Embryonic facial prominence (tissue), 1 donor: Measurements from ENCODE around the gene CPA4.
"Not testable (repeated sequence)": the region's sequence is repeated elsewhere in the genome, so short reads cannot be mapped to it uniquely, and the experiment has no call there.

Experiments
- DNase-seq: peaks from one replicate; pipeline ENCODE4 v3.0.0-alpha.2; 2016; ENCODE audit errors: extremely low spot score

Gene CPA4

GRCh38 chr7:130301501-130302020 is 8.6 kb downstream of the CPA4 start:
- DNase-seq = no peak

DNA sequence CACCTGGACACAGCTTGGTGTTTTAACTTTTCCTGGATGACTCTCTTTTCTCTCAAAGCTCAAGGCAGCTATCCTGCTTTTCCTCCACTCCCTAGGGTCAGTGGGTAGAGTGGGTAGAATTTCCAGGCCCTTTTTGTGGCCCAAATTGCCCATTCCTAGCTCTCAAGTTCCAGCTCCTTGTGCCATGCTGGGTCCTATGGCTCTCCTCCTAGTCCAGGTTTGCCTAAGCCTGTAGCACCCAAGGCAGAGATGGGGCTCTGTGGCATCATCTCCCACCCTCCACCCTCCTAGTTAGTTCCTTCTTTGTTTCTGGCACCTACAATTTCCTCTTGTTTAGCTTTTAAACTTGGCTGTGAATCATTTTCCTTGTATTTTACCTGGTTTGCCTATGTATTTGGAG is 9.7 kb downstream of the CPA4 start:
- no peak for DNase-seq

GRCh38 chr7:130303127-130303526 is 10.2 kb downstream of the CPA4 start:
- DNase-seq = no peak

- no peak for DNase-seq
Observed at GRCh38 chr7:130303551-130303950, 10.6 kb downstream of the CPA4 start.

- DNase-seq = no peak
Observed at GRCh38 chr7:130303982-130304381, 11.0 kb downstream of the CPA4 start.

DNA sequence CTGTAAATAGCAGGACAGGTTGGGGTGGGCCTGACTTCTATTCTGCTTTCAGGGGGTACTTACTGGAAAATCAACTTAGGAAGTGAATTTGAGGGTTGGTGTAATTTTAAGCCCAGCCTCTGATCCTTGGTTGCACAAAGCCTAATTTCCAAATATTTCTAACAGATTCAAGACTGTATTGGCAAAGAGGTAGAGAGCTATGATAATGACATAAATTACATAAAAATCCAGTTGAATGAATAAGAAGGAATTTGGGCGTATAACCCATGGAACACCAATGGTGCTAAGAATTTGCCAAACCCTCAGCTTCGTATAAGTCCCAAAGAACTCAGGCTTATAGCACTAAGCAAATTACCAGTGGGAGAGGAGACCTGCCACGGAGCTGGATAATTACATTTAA is 11.9 kb downstream of the CPA4 start:
- no peak for DNase-seq

GRCh38 chr7:130305433-130306042 is 12.6 kb downstream of the CPA4 start:
- no peak for DNase-seq

DNA sequence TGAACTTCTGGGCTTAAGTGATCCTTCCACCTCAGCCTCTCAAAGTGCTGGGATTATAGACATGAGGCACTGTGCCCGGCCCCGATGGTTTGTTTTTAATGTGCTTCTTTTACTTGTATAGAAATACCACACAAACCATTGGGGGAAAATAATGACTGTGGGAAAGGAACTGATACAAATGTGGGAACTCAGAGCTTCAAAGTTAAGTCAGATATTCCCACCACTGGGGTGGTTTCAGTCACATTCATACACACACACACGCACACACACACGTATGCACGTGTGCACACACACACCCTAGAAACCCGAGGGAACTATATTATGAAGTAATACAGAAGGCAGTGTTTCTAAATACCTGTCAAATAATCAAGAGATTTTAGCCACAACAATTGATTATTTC is 17.0 kb downstream of the CPA4 start:
- no peak for DNase-seq

GRCh38 chr7:130314305-130314704 is 21.3 kb downstream of the CPA4 start:
- DNase-seq = no peak

DNA sequence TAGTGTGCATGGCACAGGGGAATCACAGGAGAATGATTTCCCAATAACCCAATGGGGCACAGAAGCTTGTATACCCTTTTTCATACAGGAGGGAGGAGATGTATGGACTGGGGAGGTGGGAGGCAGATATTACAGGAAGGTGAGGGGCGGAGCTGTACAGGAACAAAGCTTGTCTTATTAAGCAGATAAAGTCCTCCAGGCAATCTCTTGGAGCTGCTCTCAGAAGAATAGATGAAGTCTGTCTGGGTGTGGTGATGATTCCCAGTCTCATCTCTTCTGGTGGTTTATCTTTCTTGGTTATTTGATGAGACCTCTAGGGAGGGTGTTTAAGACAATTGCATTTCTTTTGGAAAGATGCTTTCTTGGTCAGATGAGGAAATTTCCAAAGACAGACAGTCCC is 26.6 kb downstream of the CPA4 start:
- DNase-seq = no peak

GRCh38 chr7:130321542-130322229 is 28.7 kb downstream of the CPA4 start:
- not testable (repeated sequence) for DNase-seq

DNA sequence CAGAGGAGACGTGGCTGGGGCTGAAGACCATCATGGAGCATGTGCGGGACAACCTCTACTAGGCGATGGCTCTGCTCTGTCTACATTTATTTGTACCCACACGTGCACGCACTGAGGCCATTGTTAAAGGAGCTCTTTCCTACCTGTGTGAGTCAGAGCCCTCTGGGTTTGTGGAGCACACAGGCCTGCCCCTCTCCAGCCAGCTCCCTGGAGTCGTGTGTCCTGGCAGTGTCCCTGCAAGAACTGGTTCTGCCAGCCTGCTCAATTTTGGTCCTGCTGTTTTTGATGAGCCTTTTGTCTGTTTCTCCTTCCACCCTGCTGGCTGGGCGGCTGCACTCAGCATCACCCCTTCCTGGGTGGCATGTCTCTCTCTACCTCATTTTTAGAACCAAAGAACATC is 29.7 kb downstream of the CPA4 start:
- no peak for DNase-seq

DNA sequence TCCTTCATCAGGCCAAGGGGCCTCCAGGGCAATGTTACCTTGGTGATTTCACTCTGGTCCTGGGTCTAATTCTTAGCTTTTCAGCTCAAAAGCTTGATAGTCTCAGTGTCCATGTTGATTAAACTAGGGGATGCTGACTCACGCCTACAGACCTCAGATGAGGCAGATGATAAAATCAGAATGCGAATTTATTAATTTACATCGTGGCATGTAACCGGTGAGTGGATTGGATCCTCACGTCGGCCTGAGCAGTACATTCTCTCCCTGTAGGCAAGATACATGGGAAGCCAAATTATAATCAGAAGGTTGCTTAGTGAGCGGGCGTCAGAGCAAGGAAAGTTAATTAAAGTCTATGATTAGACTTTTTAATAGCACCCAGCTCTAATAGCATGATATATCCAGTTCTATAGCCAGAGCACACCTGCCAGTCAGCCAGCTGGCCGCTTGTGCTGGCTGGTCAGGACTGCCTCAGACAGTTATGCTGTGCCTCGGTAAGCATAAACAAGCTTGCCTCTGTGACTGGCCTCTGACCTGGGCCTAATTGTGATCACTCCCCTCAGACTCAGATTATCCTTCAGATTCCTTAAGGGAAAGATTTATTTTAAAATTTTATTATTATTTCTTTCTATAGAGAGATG is 31.5 kb downstream of the CPA4 start:
- no peak for DNase-seq

GRCh38 chr7:130329681-130330080 is 36.7 kb downstream of the CPA4 start:
- no peak for DNase-seq

DNA sequence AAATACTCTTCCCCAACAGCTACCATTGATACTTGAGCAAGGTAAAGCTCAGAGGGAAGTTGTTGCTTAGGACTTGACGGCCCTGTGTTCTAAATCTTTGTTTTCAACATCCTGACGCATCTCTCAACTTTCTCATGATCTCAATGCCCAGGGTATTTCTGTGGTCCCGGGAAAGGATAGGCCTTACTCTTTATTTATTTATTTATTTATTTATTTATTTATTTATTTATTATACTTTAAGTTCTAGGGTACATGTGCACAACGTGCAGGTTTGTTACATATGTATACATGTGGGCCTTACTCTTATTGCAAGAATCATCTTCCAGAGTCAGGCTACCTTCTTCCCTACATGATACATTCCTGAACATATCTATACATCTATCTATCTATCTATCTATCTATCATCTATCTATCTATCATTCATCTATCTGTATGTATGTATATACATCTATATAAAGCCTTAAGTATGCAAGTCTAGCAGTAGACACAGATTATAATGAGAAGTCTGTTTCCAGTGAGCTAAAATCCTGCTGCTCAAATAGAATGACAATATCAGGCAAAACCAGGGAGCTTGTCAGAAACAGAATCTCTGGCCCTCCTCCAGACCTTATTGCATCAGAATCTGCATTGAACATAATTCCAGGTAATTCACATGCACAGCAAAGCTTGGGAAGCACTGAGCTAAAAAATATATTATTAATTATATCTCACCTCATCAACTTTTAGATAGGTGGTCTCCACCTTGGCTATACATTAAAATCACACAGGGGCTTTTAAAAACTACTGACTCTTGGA is 39.5 kb downstream of the CPA4 start:
- no peak for DNase-seq

DNA sequence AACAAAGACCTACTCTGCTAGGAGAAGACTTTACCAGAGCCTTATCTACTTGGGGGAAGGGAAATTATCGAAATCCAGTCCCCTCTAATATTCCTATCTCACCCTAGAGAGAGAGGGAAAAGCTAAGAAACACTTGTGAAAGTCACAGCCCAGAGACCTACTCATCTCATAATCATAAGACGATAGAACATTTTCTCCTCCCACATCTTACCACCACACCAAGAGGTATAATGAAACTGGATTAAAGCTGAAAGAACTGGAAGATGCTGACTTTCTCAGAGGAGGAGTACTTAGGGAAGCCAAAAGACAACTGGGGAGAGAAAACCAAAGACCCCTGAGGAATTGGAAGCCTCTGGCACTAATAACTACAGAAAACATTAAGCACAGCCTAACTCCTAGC is 40.9 kb downstream of the CPA4 start:
- DNase-seq = no peak

GRCh38 chr7:130334274-130334673 is 41.3 kb downstream of the CPA4 start:
- no peak for DNase-seq

GRCh38 chr7:130337410-130337971 is 44.5 kb downstream of the CPA4 start:
- DNase-seq = no peak

- DNase-seq = no peak
Observed at GRCh38 chr7:130338233-130338632, 45.3 kb downstream of the CPA4 start.

DNA sequence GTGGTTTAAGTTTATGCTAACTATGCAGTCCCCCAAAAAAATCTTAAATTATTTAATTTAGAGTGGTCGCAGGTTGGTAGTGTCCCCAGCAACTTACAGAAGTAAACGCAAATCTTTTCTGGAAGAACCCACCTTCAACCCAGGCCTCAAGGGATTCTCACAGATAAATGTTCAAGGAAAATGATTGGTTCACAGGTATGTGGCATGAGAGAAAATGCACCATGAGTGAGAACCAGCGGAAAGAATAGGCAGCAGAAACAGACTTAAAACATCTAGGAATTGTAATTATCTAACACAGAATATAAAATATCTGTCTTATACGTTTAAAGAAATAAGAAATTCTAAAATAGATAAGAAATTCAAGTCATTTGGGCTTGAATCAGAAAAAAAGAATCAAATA is 48.9 kb downstream of the CPA4 start:
- DNase-seq = no peak

- DNase-seq = no peak
Observed at GRCh38 chr7:130342701-130343380, 49.9 kb downstream of the CPA4 start.
